Heart left ventricle (tissue), 16 donors: Measurements from ENCODE around the gene MFAP5. TPM values are rescaled to one million over a fixed set of nuclear protein-coding genes. Genes with fewer than 3 reads are reported as not detected.

Source experiments
- ATAC-seq, 4 donors: fragments of 200-7000 bp; cut with Tn5 transposase; one replicate each; pipeline ENCODE4 v1.9.1; 2020 to 2022; ENCODE audit warnings: moderate library complexity in 4 of 4, mild to moderate bottlenecking in 3 of 4, moderate number of reproducible peaks in 1 of 4
- DNase-seq, 5 donors: peaks; one replicate each; pipeline ENCODE4 v3.0.0-alpha.2; 2020
- H3K27ac ChIP-seq, 12 donors: fragments of 200-600 bp; sonication (generic) in 4 of 12; one replicate each; pipeline versions ENCODE4 v1.5.0 to v1.8.0; 2016 to 2022; ENCODE audit warnings: mild to moderate bottlenecking in 2 of 12
- H3K27me3 ChIP-seq, 9 donors: fragments of 200-600 bp; sonication (generic) in 2 of 9; one replicate each; pipeline versions ENCODE4 v1.5.1 to v1.8.0; 2016 to 2022; ENCODE audit warnings: mild to moderate bottlenecking in 3 of 9
- H3K36me3 ChIP-seq, 9 donors: fragments of 200-600 bp; sonication (generic) in 2 of 9; one replicate each; pipeline versions ENCODE4 v1.5.0 to v1.8.0; 2018 to 2022; ENCODE audit warnings: mild to moderate bottlenecking in 2 of 9
- H3K4me1 ChIP-seq, 12 donors: fragments of 200-600 bp; sonication (generic) in 4 of 12; one replicate each; pipeline versions ENCODE4 v1.5.0 to v1.8.0; 2016 to 2022; ENCODE audit warnings: mild to moderate bottlenecking in 3 of 12
- H3K4me3 ChIP-seq, 12 donors: fragments of 200-600 bp; sonication (generic) in 4 of 12; one replicate each; pipeline versions ENCODE4 v1.5.0 to v1.8.0; 2017 to 2022; ENCODE audit warnings: mild to moderate bottlenecking in 9 of 12, moderate library complexity in 4 of 12
- H3K9me3 ChIP-seq, 12 donors: fragments of 200-600 bp; sonication (generic) in 4 of 12; one replicate each; pipeline versions ENCODE4 v1.5.0 to v1.8.0; 2016 to 2022; ENCODE audit warnings: mild to moderate bottlenecking in 1 of 12
- CTCF ChIP-seq, 12 donors: fragments of 200-600 bp; sonication (generic) in 4 of 12; IDR thresholded peaks; one replicate each; pipeline versions ENCODE4 v1.5.0 to v1.8.0; 2018 to 2022; ENCODE audit warnings: antibody characterized with exemption in 12 of 12, mild to moderate bottlenecking in 5 of 12
- POLR2A ChIP-seq, 2 donors: fragments of 450-650 bp; IDR thresholded peaks; one replicate each; pipeline ENCODE4 v1.6.1; 2017; ENCODE audit warnings: antibody characterized with exemption in 2 of 2, mild to moderate bottlenecking in 2 of 2, moderate library complexity in 2 of 2
- WGBS, 4 donors: extraction: QIAGEN DNeasy Blood & Tissue Kit in 2 of 4; methylation state at CpG; one replicate each; pipeline versions ENCODE4 v1.1.5 to v1.1.7; 2013 to 2018; 5-methylcytosine and 5-hydroxymethylcytosine counted together
- intact Hi-C, 10 donors: fragments of 100-400 bp; cut with DNase I; formaldehyde crosslinking; loops; one replicate each; pipeline versions ENCODE4 v1.11.1 to v1.14.2; 2022
- polyA plus RNA-seq, 2 donors: library from polyadenylated mRNA; stranded (reverse); fragments of 200-250 nt; gene quantifications; one replicate each; pipeline ENCODE4 v1.2.3, GENCODE V29; 2013
- total RNA-seq, 9 donors: library from RNA; depleted of rRNA in 2 of 9; stranded (reverse); fragments of >200 nt in 2 of 9; fragmentation: NEBNext Ultra II Directional in 3 of 9; extraction: Animal tissue kit (Norgen Biotek cat#: 25700) in 3 of 9; gene quantifications; one replicate each; pipeline versions ENCODE4 v1.1.0 to v1.2.4, GENCODE V29; 2016 to 2023
- donor health status: ischemic (EF 13 %, LVEDD 7.1; RV severe dilation, severe dysfunction).
- donor health status: healthy with polysubstance abuse.
- donor health status: DM: no; HTN: yes; CAD: no.
- donor health status: DM: no; HTN: no; CAD: no.
- donor health status: ischemic (EF 25% LVEDD 6.9; RV normal size, moderate dysfunction).
- donor health status: ischemic (EF 25% LVEDD 5.7; RV mildly dilated, moderate dysfunction).
- donor health status: healthy.
- donor health status: DM: yes; HTN: yes; CAD: no.
- donor health status: ischemic (EF 35%, LVEDD 5.7; RV mildly dilated, moderate dysfunction).
- donor health status: nonischemic (EF 11% LVEDD 7.7; RV severe dilation, severe dysfunction).
- donor health status: DM: yes; HTN: yes; CAD: no.
- donor health status: PGD.
- donor health status: ischemic (EF 29% LVEDD 5.4; RV normal size, mild dysfunction).
- donor health status: nonischemic (EF 23%, LVEDD 6.1; RV moderate dilation, normal function).

Gene MFAP5
- total and polyA plus RNA-seq, 11 donors, result 10.2 to 137 (median 31.5) TPM

DNA sequence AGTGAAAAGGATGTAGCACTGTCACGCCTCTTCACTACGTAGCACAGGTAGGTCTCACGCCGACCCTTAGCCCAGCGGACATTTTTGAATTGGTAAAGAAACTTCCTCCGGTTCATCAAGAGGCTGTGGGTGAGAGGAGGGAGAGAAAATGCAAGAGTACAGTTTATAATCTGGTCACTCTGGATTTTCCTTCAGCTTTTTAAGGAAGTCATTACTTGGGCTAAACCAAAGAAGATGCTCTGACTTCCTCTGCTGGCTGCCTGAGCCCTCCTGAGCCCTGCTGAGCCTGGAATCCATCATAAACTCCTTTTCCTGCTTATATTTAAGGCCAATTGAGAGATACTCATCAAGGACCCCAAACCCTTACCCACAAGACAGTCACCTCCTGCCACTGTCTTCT is 55.7 kb downstream of the MFAP5 start:
- Histone ChIP-seq H3K27ac (no peak overlapping the region), H3K4me3 (no peak overlapping the region), H3K4me1 (peaks cover 0 to 9% (median 0%) of the 10 kb centered on the region in 12 donors), H3K36me3 (no peaks in the 10 kb centered on the region), H3K27me3 (peaks cover 0 to 8% (median 0%) of the 10 kb centered on the region in 9 donors), H3K9me3 (no peaks in the 10 kb centered on the region)
- 93 to 97% (median 96%) methylated on average over 6 of the region's 6 CpGs for WGBS, 4 donors
- DNase-seq (no peak), ATAC-seq (no peak)
- TF ChIP-seq CTCF (IDR thresholded peaks at IDR 0.05) (no peak), POLR2A (IDR thresholded peaks at IDR 0.05) (no peak)
- intact Hi-C loops, result loop anchor here in 2 of 10 donors (5.0 kb wide), 1 partner anchor 65 kb away; the partner anchor contains the start of gene CLEC4E (in 2 of the 2)

- peaks cover 0 to 9% (median 0%) of the 10 kb centered on the region in 12 donors for H3K4me1 ChIP-seq
- H3K4me3 ChIP-seq, result no peak overlapping the region
- 93 to 97% (median 95%) methylated on average over 30 of the region's 30 CpGs for WGBS, 4 donors
- H3K27me3 ChIP-seq, result peaks cover 0 to 11% (median 0%) of the 10 kb centered on the region in 9 donors
- DNase-seq (no peak), ATAC-seq (no peak)
- H3K27ac ChIP-seq, result no peak overlapping the region
- H3K36me3 ChIP-seq, result no peaks in the 10 kb centered on the region
- TF ChIP-seq POLR2A (IDR thresholded peaks at IDR 0.05) (no peak), CTCF (IDR thresholded peaks at IDR 0.05) (no peak)
- intact Hi-C loops, result loop anchor here in 2 of 10 donors (5.0 kb wide), 1 partner anchor 63 kb away; the partner anchor contains the start of gene CLEC4E (in 2 of the 2)
- no peaks in the 10 kb centered on the region for H3K9me3 ChIP-seq
These were observed 57.6 kb downstream of the MFAP5 start for GRCh38 chr12:8605057-8605456.

GRCh38 chr12:8603856-8604255 is 58.8 kb downstream of the MFAP5 start:
- no peak for DNase-seq
- peaks cover 0 to 3% (median 0%) of the 10 kb centered on the region in 12 donors for H3K4me1 ChIP-seq
- WGBS, 4 donors, result 37 to 46% (median 45%) methylated on average over 3 of the region's 3 CpGs
- no peak overlapping the region for H3K4me3 ChIP-seq
- no peaks in the 10 kb centered on the region for H3K36me3 ChIP-seq
- no peak for TF ChIP-seq CTCF (IDR thresholded peaks at IDR 0.05)
- no peak for TF ChIP-seq POLR2A (IDR thresholded peaks at IDR 0.05)
- no peak for ATAC-seq
- no peak overlapping the region for H3K27ac ChIP-seq
- H3K27me3 ChIP-seq, result peaks cover 0 to 12% (median 0%) of the 10 kb centered on the region in 9 donors
- intact Hi-C loops, result no loop called here
- H3K9me3 ChIP-seq, result no peaks in the 10 kb centered on the region

GRCh38 chr12:8603286-8603685 is 59.3 kb downstream of the MFAP5 start:
- ATAC-seq (no peak), DNase-seq (no peak)
- H3K4me3 ChIP-seq, result no peak overlapping the region
- no peak for TF ChIP-seq POLR2A (IDR thresholded peaks at IDR 0.05)
- no peak for TF ChIP-seq CTCF (IDR thresholded peaks at IDR 0.05)
- no peak overlapping the region for H3K27ac ChIP-seq
- 54 to 70% (median 58%) methylated on average over 2 of the region's 2 CpGs for WGBS, 4 donors
- H3K27me3 ChIP-seq, result peaks cover 0 to 12% (median 0%) of the 10 kb centered on the region in 9 donors
- H3K36me3 ChIP-seq, result no peaks in the 10 kb centered on the region
- intact Hi-C loops, result no loop called here
- no peaks in the 10 kb centered on the region for H3K9me3 ChIP-seq
- no peaks in the 10 kb centered on the region for H3K4me1 ChIP-seq
